H1 (cell line): ENCODE results near the gene SOX8. TPM values are rescaled to one million over a fixed set of nuclear protein-coding genes. Genes with fewer than 3 reads are reported as not detected.

Experiments
- CTCF ChIA-PET: fragments of 300-600 bp; sonication (Branson Sonifier 250); formaldehyde crosslinking; loops from one replicate; lab custom pipeline; 2021; ENCODE audit not compliant: partially characterized antibody; lab: Charles Lee
- POLR2A ChIA-PET: fragments of 300-600 bp; sonication (Branson Sonifier 250); formaldehyde crosslinking; loops from one replicate; lab custom pipeline; 2021; ENCODE audit warnings: inconsistent platforms; ENCODE audit not compliant: partially characterized antibody; lab: Charles Lee
- DNase-seq, 2 experiments: peaks; one replicate each; pipeline versions ENCODE4 v3.0.0 to v3.0.0-alpha.2; 2010 to 2022; ENCODE audit warnings: low spot score in 2 of 2, low read depth in 1 of 2, mixed read lengths in 1 of 2
- FAIRE-seq: peaks from 2 replicates; lab custom pipeline; 2011; peaks lifted over from hg19 to GRCh38; lab: Jason Lieb, UNC
- H2AFZ ChIP-seq: 2 replicates; pipeline ENCODE4 v1.8.1; 2012; ENCODE audit warnings: low read length, inconsistent platforms
- H2AK5ac ChIP-seq: 2 replicates; pipeline ENCODE4 v1.6.1; 2013; ENCODE audit warnings: low read depth, low read length
- H2BK120ac ChIP-seq: replicated peaks from 2 replicates; pipeline ENCODE3; 2013; ENCODE audit warnings: low read depth, low read length, inconsistent platforms
- H2BK12ac ChIP-seq: 2 replicates; pipeline ENCODE4 v1.6.1; 2013; ENCODE audit warnings: low read depth, low read length
- H2BK15ac ChIP-seq: 2 replicates; pipeline ENCODE4 v1.6.1; 2013; ENCODE audit warnings: low read length
- H2BK20ac ChIP-seq: 2 replicates; pipeline ENCODE4 v1.6.1; 2013; ENCODE audit warnings: low read length
- H2BK5ac ChIP-seq: 2 replicates; pipeline ENCODE4 v1.6.1; 2013; ENCODE audit warnings: low read depth, low read length
- H3K14ac ChIP-seq: 2 replicates; pipeline ENCODE4 v1.6.1; 2013; ENCODE audit warnings: inconsistent platforms; ENCODE audit not compliant: insufficient read length
- H3K18ac ChIP-seq: 2 replicates; pipeline ENCODE4 v1.6.1; 2013; ENCODE audit warnings: low read length; ENCODE audit errors: extremely low read depth
- H3K23ac ChIP-seq: 2 replicates; pipeline ENCODE4 v1.6.1; 2013; ENCODE audit warnings: inconsistent platforms; ENCODE audit not compliant: insufficient read length
- H3K23me2 ChIP-seq: 2 replicates; pipeline ENCODE4 v1.6.1; 2013; ENCODE audit warnings: low read depth, low read length
- H3K27ac ChIP-seq: 2 replicates; pipeline ENCODE4 v1.6.1; 2011; ENCODE audit warnings: low read depth, low read length, inconsistent platforms
- H3K27me3 ChIP-seq, 4 experiments: replicated peaks in 1 of 4; 1 replicate in 1 of 4; 2 replicates in 3 of 4; pipeline versions ENCODE4 v1.6.1 to v1.8.1; 2011 to 2013; ENCODE audit warnings: low read length in 3 of 4, mild to moderate bottlenecking in 3 of 4, inconsistent platforms in 2 of 4, mixed read lengths in 2 of 4, moderate library complexity in 1 of 4; ENCODE audit not compliant: control insufficient read depth in 3 of 4, insufficient read depth in 3 of 4; ENCODE audit errors: extremely low read depth in 1 of 4
- H3K36me3 ChIP-seq, 4 experiments: 2 replicates each; pipeline versions ENCODE4 v1.6.1 to v1.8.1; 2011 to 2013; ENCODE audit warnings: mild to moderate bottlenecking in 4 of 4, low read length in 3 of 4, moderate library complexity in 2 of 4, control low read depth in 1 of 4, inconsistent platforms in 1 of 4; ENCODE audit not compliant: insufficient read depth in 4 of 4, control insufficient read depth in 2 of 4
- H3K4ac ChIP-seq: replicated peaks from 2 replicates; pipeline ENCODE3; 2013; ENCODE audit warnings: low read length, low read depth, mixed read lengths, inconsistent platforms; ENCODE audit not compliant: insufficient read length
- H3K4me1 ChIP-seq, 4 experiments: replicated peaks in 1 of 4; 1 replicate in 1 of 4; 2 replicates in 3 of 4; pipeline versions ENCODE4 v1.6.1 to v1.8.1; 2011 to 2013; ENCODE audit warnings: low read length in 3 of 4, inconsistent platforms in 2 of 4, mixed read lengths in 1 of 4; ENCODE audit not compliant: insufficient read depth in 4 of 4, control insufficient read depth in 3 of 4
- H3K4me2 ChIP-seq, 2 experiments: 2 replicates each; pipeline versions ENCODE4 v1.6.1 to v1.8.1; 2011 to 2013; ENCODE audit warnings: low read depth in 2 of 2, low read length in 2 of 2, control low read depth in 1 of 2, inconsistent platforms in 1 of 2, mild to moderate bottlenecking in 1 of 2; ENCODE audit not compliant: insufficient read depth in 1 of 2
- H3K4me3 ChIP-seq, 4 experiments: fragments of 200-600, 300-600 bp in 1 of 4; sonication (generic), shearing (Covaris generic), sonication (Bioruptor Twin) in 1 of 4; 2 replicates each; pipeline versions ENCODE4 v1.5.1 to v1.8.1; 2011 to 2016; ENCODE audit warnings: low read length in 4 of 4, low read depth in 3 of 4, control low read depth in 2 of 4, inconsistent platforms in 2 of 4, mild to moderate bottlenecking in 2 of 4, mixed read lengths in 1 of 4, moderate library complexity in 1 of 4; ENCODE audit not compliant: insufficient read depth in 2 of 4; ENCODE audit errors: extremely low read depth in 1 of 4
- H3K56ac ChIP-seq: replicated peaks from 2 replicates; pipeline ENCODE3; 2013; ENCODE audit warnings: low read depth, mild to moderate bottlenecking, mixed read lengths, low read length, inconsistent platforms; ENCODE audit not compliant: insufficient read length
- H3K79me1 ChIP-seq: 2 replicates; pipeline ENCODE4 v1.6.1; 2013; ENCODE audit warnings: low read depth, low read length, control low read depth
- H3K79me2 ChIP-seq, 2 experiments: 2 replicates each; pipeline versions ENCODE4 v1.6.1 to v1.8.1; 2012 to 2013; ENCODE audit warnings: low read length in 2 of 2, mild to moderate bottlenecking in 2 of 2, inconsistent platforms in 1 of 2; ENCODE audit not compliant: insufficient read depth in 2 of 2, control insufficient read depth in 1 of 2
- H3K9ac ChIP-seq, 4 experiments: replicated peaks in 1 of 4; 1 replicate in 1 of 4; 2 replicates in 3 of 4; pipeline versions ENCODE4 v1.6.1 to v1.8.1; 2011 to 2013; ENCODE audit warnings: low read depth in 3 of 4, low read length in 3 of 4, control low read depth in 2 of 4, mild to moderate bottlenecking in 2 of 4, moderate library complexity in 2 of 4, inconsistent platforms in 1 of 4; ENCODE audit errors: extremely low read depth in 1 of 4
- H3K9me3 ChIP-seq, 2 experiments: 2 replicates each; pipeline versions ENCODE4 v1.6.1 to v1.8.1; 2012 to 2013; ENCODE audit warnings: mild to moderate bottlenecking in 2 of 2, moderate library complexity in 2 of 2, control low read depth in 1 of 2, inconsistent platforms in 1 of 2, low read depth in 1 of 2, low read length in 1 of 2, mixed read lengths in 1 of 2; ENCODE audit not compliant: insufficient read depth in 2 of 2
- H4K20me1 ChIP-seq, 2 experiments: replicated peaks in 1 of 2; 2 replicates each; pipeline versions ENCODE3 to v1.8.1; 2011 to 2013; ENCODE audit warnings: inconsistent platforms in 2 of 2, low read length in 2 of 2, mild to moderate bottlenecking in 1 of 2; ENCODE audit not compliant: insufficient read depth in 2 of 2, control insufficient read depth in 1 of 2
- H4K5ac ChIP-seq: 2 replicates; pipeline ENCODE4 v1.6.1; 2013; ENCODE audit warnings: low read length, low read depth, mixed read lengths, inconsistent platforms; ENCODE audit not compliant: insufficient read length
- H4K8ac ChIP-seq: 2 replicates; pipeline ENCODE4 v1.8.0; 2013; ENCODE audit warnings: mild to moderate bottlenecking, moderate library complexity, low read length, inconsistent platforms; ENCODE audit not compliant: insufficient read depth; ENCODE audit errors: extremely low read depth
- H4K91ac ChIP-seq: replicated peaks from 2 replicates; pipeline ENCODE3; 2013; ENCODE audit warnings: low read length, mixed read lengths, inconsistent platforms; ENCODE audit not compliant: insufficient read length
- BCL11A ChIP-seq, 2 experiments: IDR thresholded peaks; one replicate each; pipeline ENCODE4 v1.6.1; 2011; ENCODE audit warnings: low read depth in 2 of 2, low read length in 2 of 2, mild to moderate bottlenecking in 2 of 2
- BRCA1 ChIP-seq: IDR thresholded peaks from 2 replicates; pipeline ENCODE4 v1.6.1; 2012; ENCODE audit warnings: low read depth, low read length, improper control_type of control experiment
- CTBP2 ChIP-seq: IDR thresholded peaks from 2 replicates; pipeline ENCODE4 v1.7.0; 2011; ENCODE audit warnings: borderline replicate concordance, mild to moderate bottlenecking, moderate library complexity, mixed read lengths, low read length; ENCODE audit not compliant: insufficient read depth, insufficient read length
- HDAC6 ChIP-seq: IDR thresholded peaks from one replicate; pipeline ENCODE4 v1.7.1; 2012; ENCODE audit warnings: low read depth, mild to moderate bottlenecking, inconsistent platforms, low read length, moderate library complexity
- TAF7 ChIP-seq: optimal IDR thresholded peaks from 2 replicates; pipeline ENCODE3; 2011; ENCODE audit warnings: low read depth, mild to moderate bottlenecking, inconsistent platforms, low read length, moderate library complexity, borderline replicate concordance
- TCF12 ChIP-seq: IDR thresholded peaks from 2 replicates; pipeline ENCODE4 v1.6.1; 2011; ENCODE audit warnings: low read depth, mild to moderate bottlenecking, low read length
- WGBS, 2 experiments: shearing (Covaris generic) in 1 of 2; methylation state at CpG; one replicate each; pipeline versions ENCODE4 v1.1.6 to v1.1.7; 2013 to 2015; ENCODE audit warnings: low lambda C conversion rate in 2 of 2, mixed read lengths in 2 of 2, inconsistent platforms in 1 of 2, low coverage in 1 of 2, missing lambda C conversion rate in 1 of 2; ENCODE audit not compliant: insufficient replicate concordance in 2 of 2, insufficient coverage in 1 of 2, insufficient read length in 1 of 2; ENCODE audit errors: extremely low coverage in 1 of 2, missing lambda C conversion rate in 1 of 2; 5-methylcytosine and 5-hydroxymethylcytosine counted together
- polyA plus RNA-seq, 7 experiments: library from polyadenylated mRNA; depleted of rRNA in 3 of 7; stranded (reverse) in 5 of 7; unstranded in 2 of 7; fragments of >200 nt in 5 of 7; fragments of 200-250 nt in 2 of 7; gene quantifications; 1 replicate in 5 of 7; 2 replicates in 1 of 7; 4 replicates in 1 of 7; pipeline versions ENCODE4 v1.2.1 to v1.2.3, GENCODE V29; 2011 to 2013; ENCODE audit warnings: missing spikeins in 2 of 7, mixed read lengths in 2 of 7
- total RNA-seq: library from RNA; stranded (reverse); fragmentation: NEBNext Ultra II Directional; extraction: Animal tissue kit (Norgen Biotek cat#: 25700); gene quantifications from 2 replicates; pipeline ENCODE4 v1.2.1, GENCODE V29; 2021

The SOX8 gene
- total and polyA plus RNA-seq, 2 of the 8 experiments (the other 6 are each of a cell fraction or from before 2014, with no cell fraction given): 2.2 to 5.7 TPM

DNA sequence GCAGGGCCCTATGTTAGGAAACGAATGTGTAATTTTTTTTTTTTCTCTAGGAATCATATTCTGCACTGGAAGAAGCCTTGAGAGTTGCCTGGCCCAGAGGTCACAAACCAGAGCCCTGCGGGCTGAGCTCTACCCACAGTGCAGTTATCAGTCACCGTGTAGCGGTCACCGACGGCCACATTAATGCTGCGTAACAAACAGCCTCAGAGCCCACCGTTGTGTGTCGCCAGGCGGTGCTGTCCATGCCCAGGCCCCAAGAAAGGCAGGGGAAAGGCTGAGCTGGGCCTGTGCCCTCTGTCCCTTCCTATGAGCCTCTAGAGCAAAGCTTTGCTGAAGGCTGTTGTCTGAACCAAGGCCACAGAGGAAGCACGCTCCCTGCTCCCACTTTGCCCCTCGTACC, 6.3 kb upstream of the SOX8 start:
- Histone ChIP-seq H3K27ac (no peak overlapping the region), H3K14ac (no peak overlapping the region), H2BK15ac (no peak overlapping the region), H2BK5ac (no peak overlapping the region), H3K4me1 (peaks cover 0 to 11% (median 7%) of the 10 kb centered on the region in 4 experiments; a peak in 6 of 7 replicates), H2BK120ac (no peak overlapping the region), H4K20me1 (peaks cover 0 to 7% of the 10 kb centered on the region in 2 experiments), H3K4ac (no peak overlapping the region), H3K9me3 (no peaks in the 10 kb centered on the region), H3K79me1 (no peaks in the 10 kb centered on the region; the same call in 1 of the 2 replicates), H3K79me2 (no peaks in the 10 kb centered on the region), H2AFZ (no peak overlapping the region), H4K5ac (no peak overlapping the region), H4K91ac (no peak overlapping the region), H2BK20ac (no peak overlapping the region), H3K4me3 (no peak overlapping the region), H3K4me2 (no peak overlapping the region), H3K23ac (no peak overlapping the region), H3K36me3 (no peaks in the 10 kb centered on the region), H3K9ac (no peak overlapping the region), H3K56ac (no peak overlapping the region), H3K27me3 (peaks cover 13 to 45% (median 27%) of the 10 kb centered on the region in 4 experiments), H3K23me2 (peaks cover 10% of the 10 kb centered on the region; the same call in 1 of the 2 replicates), H2AK5ac (no peak overlapping the region), H3K18ac (no peak overlapping the region), H2BK12ac (no peak overlapping the region), H4K8ac (no peak overlapping the region)
- ChIA-PET POLR2A (interaction anchor here (0.9 kb wide), 1 partner anchor 190 kb away, joined by 3 read pairs; no protein-coding TSS in a partner anchor), CTCF (no interaction called here)
- WGBS, 2 experiments: 87% methylated on average over 11 of the region's 12 CpGs; no CpG with 5 or more reads in 1 of the 2 experiments
- TF ChIP-seq BRCA1: no peak
- TF ChIP-seq TAF7: no peak
- no peak for TF ChIP-seq HDAC6
- TF ChIP-seq CTBP2: no peak
- no peak for TF ChIP-seq BCL11A (IDR thresholded peaks at IDR 0.05; ENCODE audit: low read depth in 2 of 2, low read length in 2 of 2)
- TF ChIP-seq TCF12: no peak
- DNase-seq (no peak), FAIRE-seq (no peak)
